Stomach (tissue), 9 donors: Measurements from ENCODE around the gene HSD17B2. TPM values are rescaled to one million over a fixed set of nuclear protein-coding genes. Genes with fewer than 3 reads are reported as not detected.
"Not testable (repeated sequence)": the region's sequence is repeated elsewhere in the genome, so short reads cannot be mapped to it uniquely, and the experiment has no call there.

Source experiments
- DNase-seq, 2 donors: peaks; one replicate each; pipeline versions ENCODE4 v3.0.0 to v3.0.0-alpha.2; 2013 to 2019
- H3K27ac ChIP-seq, 5 donors: fragments of 200-600 bp in 4 of 5; sonication (generic) in 4 of 5; one replicate each; pipeline ENCODE4 v1.5.1; 2013 to 2019; ENCODE audit warnings: mild to moderate bottlenecking in 1 of 5, moderate library complexity in 1 of 5
- H3K27me3 ChIP-seq, 3 donors: fragments of 200-600 bp; sonication (generic); one replicate each; pipeline ENCODE4 v1.5.1; 2017 to 2019; ENCODE audit warnings: mixed run types in 1 of 3
- H3K36me3 ChIP-seq, 4 donors: fragments of 200-600 bp; sonication (generic); 1 replicate in 3 of 4; 2 replicates in 1 of 4; pipeline ENCODE4 v1.5.1; 2016 to 2019
- H3K4me1 ChIP-seq, 4 donors: fragments of 200-600 bp; sonication (generic); one replicate each; pipeline ENCODE4 v1.5.1; 2016 to 2019
- H3K4me3 ChIP-seq, 4 donors: fragments of 200-600 bp; sonication (generic) in 3 of 4; one replicate each; pipeline ENCODE4 v1.5.1; 2016 to 2019; ENCODE audit warnings: mild to moderate bottlenecking in 1 of 4
- H3K9me3 ChIP-seq, 4 donors: fragments of 200-600 bp; sonication (generic); one replicate each; pipeline ENCODE4 v1.5.1; 2016 to 2019
- CTCF ChIP-seq, 7 experiments: fragments of 450-650 bp in 4 of 7; fragments of 200-600 bp in 3 of 7; sonication (generic) in 3 of 7; IDR thresholded peaks; one replicate each; pipeline ENCODE4 v1.5.1; 2016 to 2019; ENCODE audit warnings: antibody characterized with exemption in 7 of 7, control low read depth in 2 of 7, mild to moderate bottlenecking in 1 of 7
- EP300 ChIP-seq: sonication (generic); formaldehyde crosslinking; IDR thresholded peaks from one replicate; pipeline ENCODE4 v1.6.1; 2017; ENCODE audit warnings: antibody characterized with exemption
- POLR2A ChIP-seq, 4 donors: fragments of 450-650 bp; IDR thresholded peaks; one replicate each; pipeline ENCODE4 v1.6.1; 2016; ENCODE audit warnings: antibody characterized with exemption in 4 of 4, control low read depth in 2 of 4, mild to moderate bottlenecking in 1 of 4, moderate library complexity in 1 of 4
- POLR2AphosphoS5 ChIP-seq, 3 donors: sonication (generic); formaldehyde crosslinking; IDR thresholded peaks; one replicate each; pipeline ENCODE4 v1.6.1; 2016; ENCODE audit warnings: antibody characterized with exemption in 3 of 3
- WGBS, 5 donors: extraction: QIAGEN DNeasy Blood & Tissue Kit in 3 of 5; methylation state at CpG; one replicate each; pipeline versions ENCODE4 v1.1.5 to v1.1.7; 2013 to 2018; 5-methylcytosine and 5-hydroxymethylcytosine counted together
- intact Hi-C: fragments of 100-400 bp; cut with DNase I; formaldehyde crosslinking; loops from one replicate; pipeline ENCODE4 v1.15.1; 2023; ENCODE audit warnings: low total_unique reads
- polyA plus RNA-seq, 3 donors: library from polyadenylated mRNA; stranded (reverse); fragments of 200-250 nt; gene quantifications; one replicate each; pipeline ENCODE4 v1.2.3, GENCODE V29; 2013
- total RNA-seq, 5 donors: library from RNA; depleted of rRNA; stranded (reverse); fragments of >200 nt; gene quantifications; one replicate each; pipeline versions ENCODE4 v1.1.0 to v1.2.3, GENCODE V29; 2014 to 2016
- donor health status: healthy with polysubstance abuse.
- donor health status: Bipolar disorder and iron deficiency.
- donor health status: healthy.

HSD17B2 gene
- total and polyA plus RNA-seq, 8 donors = 6.6 to 25.7 (median 15.2) TPM; not detected in 1

- WGBS, 5 donors = 59 to 83% (median 81%) methylated on average over 3 of the region's 3 CpGs
- Histone ChIP-seq H3K9me3 (no peaks in the 10 kb centered on the region), H3K4me3 (no peak overlapping the region), H3K27ac (no peak overlapping the region), H3K36me3 (peaks cover 0 to 13% (median 2%) of the 10 kb centered on the region in 4 donors), H3K4me1 (peaks cover 0 to 10% (median 0%) of the 10 kb centered on the region in 4 donors), H3K27me3 (no peaks in the 10 kb centered on the region)
- no peak for DNase-seq
- intact Hi-C loops = no loop called here
- no peak for TF ChIP-seq POLR2A (IDR thresholded peaks at IDR 0.05)
- no peak for TF ChIP-seq POLR2AphosphoS5 (IDR thresholded peaks at IDR 0.05)
- no peak for TF ChIP-seq EP300
- TF ChIP-seq CTCF (IDR thresholded peaks at IDR 0.05) = no peak
These were observed 102.7 kb downstream of the HSD17B2 start for GRCh38 chr16:82137822-82138167.

DNA sequence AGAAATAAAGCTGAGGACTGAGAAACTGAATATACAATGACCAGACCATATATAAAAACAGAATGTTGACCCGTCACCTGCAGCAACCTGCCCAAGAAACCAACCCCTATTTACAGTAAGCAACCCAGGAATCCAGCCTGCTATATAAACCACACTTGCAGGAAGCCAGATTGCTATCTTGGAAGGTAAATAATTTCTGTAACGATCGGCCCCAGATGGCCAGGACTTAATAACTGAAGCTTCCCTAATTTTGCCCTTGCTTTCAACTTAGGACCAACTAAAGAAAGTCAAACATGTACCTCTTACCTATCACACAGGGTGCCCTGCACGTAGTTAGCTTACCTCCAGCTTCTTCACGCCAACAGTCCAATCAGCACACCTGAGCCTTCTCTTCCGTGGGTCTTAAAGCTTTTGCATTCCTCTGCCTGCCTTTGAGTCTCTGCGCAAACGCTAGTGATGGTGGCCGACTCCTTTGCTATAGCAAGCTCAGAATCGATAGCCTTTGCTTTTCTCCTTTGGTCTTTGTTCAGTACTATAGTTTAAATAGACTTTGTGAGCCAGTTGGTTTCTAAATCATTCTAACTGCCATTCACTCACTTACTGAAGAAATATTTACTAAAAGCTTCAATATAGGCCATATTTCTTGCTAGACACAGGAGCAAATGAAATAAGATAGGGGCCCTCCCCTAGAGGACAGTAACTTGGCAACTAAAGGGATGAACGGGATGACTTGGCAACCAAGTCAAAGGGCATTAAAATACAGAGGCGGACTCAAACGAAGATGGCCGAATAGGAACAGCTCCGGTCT, 103.6 kb downstream of the HSD17B2 start:
- no peaks in the 10 kb centered on the region for H3K27me3 ChIP-seq
- DNase-seq = peak in 1 of 2 donors; percentile 37
- H3K36me3 ChIP-seq = peaks cover 0 to 13% (median 2%) of the 10 kb centered on the region in 4 donors
- intact Hi-C loops = no loop called here
- WGBS, 5 donors = 43 to 70% (median 57%) methylated on average over 15 of the region's 15 CpGs
- H3K4me3 ChIP-seq = peak overlapping the region; percentile 18 to 38 (median 30)
- TF ChIP-seq POLR2AphosphoS5 (IDR thresholded peaks at IDR 0.05) (no peak), EP300 (no peak), CTCF (IDR thresholded peaks at IDR 0.05) (no peak), POLR2A (IDR thresholded peaks at IDR 0.05) (no peak)
- H3K27ac ChIP-seq = peak overlapping the region; percentile 1 to 39 (median 24)
- H3K4me1 ChIP-seq = peaks cover 0 to 10% (median 0%) of the 10 kb centered on the region in 4 donors
- no peaks in the 10 kb centered on the region for H3K9me3 ChIP-seq

DNA sequence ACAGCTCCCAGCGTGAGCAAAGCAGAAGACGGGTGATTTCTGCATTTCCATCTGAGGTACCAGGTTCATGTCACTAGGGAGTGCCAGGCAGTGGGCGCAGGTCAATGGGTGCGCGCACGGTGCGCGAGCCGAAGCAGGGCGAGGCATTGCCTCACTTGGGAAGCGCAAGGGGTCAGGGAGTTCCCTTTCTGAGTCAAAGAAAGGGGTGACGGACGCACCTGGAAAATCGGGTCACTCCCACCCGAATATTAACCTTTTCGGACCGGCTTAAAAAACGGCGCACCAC, 104.2 kb downstream of the HSD17B2 start:
- H3K4me1 ChIP-seq = peaks cover 0 to 10% (median 0%) of the 10 kb centered on the region in 4 donors
- 25 to 53% (median 42%) methylated on average over 18 to 19 of the region's 19 CpGs for WGBS, 5 donors
- H3K27ac ChIP-seq = peak overlapping the region; percentile 1 to 39 (median 10)
- H3K9me3 ChIP-seq, H3K27me3 ChIP-seq, intact Hi-C loops, DNase-seq: not testable (repeated sequence)
- peak overlapping the region; percentile 18 to 38 (median 30) for H3K4me3 ChIP-seq
- H3K36me3 ChIP-seq = peaks cover 0 to 13% (median 2%) of the 10 kb centered on the region in 4 donors

GRCh38 chr16:82146556-82146955, 111.5 kb downstream of the HSD17B2 start:
- TF ChIP-seq CTCF (IDR thresholded peaks at IDR 0.05) (no peak), POLR2A (IDR thresholded peaks at IDR 0.05) (no peak), POLR2AphosphoS5 (IDR thresholded peaks at IDR 0.05) (no peak), EP300 (no peak)
- WGBS, 5 donors = 64 to 90% (median 66%) methylated on average over 3 of the region's 3 CpGs
- no peaks in the 10 kb centered on the region for H3K4me1 ChIP-seq
- H3K9me3 ChIP-seq = no peaks in the 10 kb centered on the region
- intact Hi-C loops = no loop called here
- DNase-seq = no peak
- no peak overlapping the region for H3K4me3 ChIP-seq
- peaks cover 10 to 43% (median 34%) of the 10 kb centered on the region in 4 donors for H3K36me3 ChIP-seq
- H3K27ac ChIP-seq = no peak overlapping the region
- no peaks in the 10 kb centered on the region for H3K27me3 ChIP-seq

DNA sequence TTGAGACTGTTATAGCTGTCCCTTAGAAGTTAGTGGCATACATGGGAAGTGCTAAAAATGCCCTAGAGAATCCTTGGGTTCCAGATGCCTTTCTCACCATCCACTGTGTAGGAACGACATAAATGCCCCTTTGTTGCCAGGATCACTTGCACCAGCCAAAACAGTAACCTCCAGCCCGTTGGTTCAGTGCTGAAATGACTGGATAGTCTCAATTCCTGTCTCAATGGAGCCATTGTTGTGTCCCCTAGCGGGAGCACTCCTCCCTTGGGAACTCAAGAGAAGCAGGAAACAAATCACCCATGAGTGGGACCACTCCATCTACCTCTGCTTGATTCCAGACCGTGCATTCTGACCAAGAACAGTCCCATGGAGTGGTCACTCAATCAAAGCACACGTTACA, 111.9 kb downstream of the HSD17B2 start:
- Histone ChIP-seq H3K4me1 (no peaks in the 10 kb centered on the region), H3K36me3 (peaks cover 10 to 43% (median 34%) of the 10 kb centered on the region in 4 donors), H3K27ac (no peak overlapping the region), H3K27me3 (no peaks in the 10 kb centered on the region), H3K4me3 (no peak overlapping the region), H3K9me3 (no peaks in the 10 kb centered on the region)
- peak in 1 of 2 donors; percentile 41 for DNase-seq
- TF ChIP-seq EP300 = no peak
- no peak for TF ChIP-seq CTCF (IDR thresholded peaks at IDR 0.05)
- no peak for TF ChIP-seq POLR2AphosphoS5 (IDR thresholded peaks at IDR 0.05)
- no peak for TF ChIP-seq POLR2A (IDR thresholded peaks at IDR 0.05)
- intact Hi-C loops = no loop called here
- 76 to 93% (median 91%) methylated on average over 5 of the region's 5 CpGs for WGBS, 5 donors
